Loucy (cell line): ENCODE results near the gene ACLY.

Experiments
- EZH2phosphoT487 ChIP-seq: fragments of 200-600 bp; IDR thresholded peaks from 2 replicates; pipeline ENCODE4 v1.6.1; 2018; ENCODE audit warnings: antibody characterized with exemption, mild to moderate bottlenecking, moderate library complexity, borderline replicate concordance
- TF ChIP-seq, protein P1 (sequence below): fragments of 200-600 bp; sonication (generic); conservative IDR thresholded peaks from 2 replicates; pipeline ENCODE4 v1.5.1; 2014; ENCODE audit warnings: mild to moderate bottlenecking, antibody characterized with exemption, low read length

DNA sequence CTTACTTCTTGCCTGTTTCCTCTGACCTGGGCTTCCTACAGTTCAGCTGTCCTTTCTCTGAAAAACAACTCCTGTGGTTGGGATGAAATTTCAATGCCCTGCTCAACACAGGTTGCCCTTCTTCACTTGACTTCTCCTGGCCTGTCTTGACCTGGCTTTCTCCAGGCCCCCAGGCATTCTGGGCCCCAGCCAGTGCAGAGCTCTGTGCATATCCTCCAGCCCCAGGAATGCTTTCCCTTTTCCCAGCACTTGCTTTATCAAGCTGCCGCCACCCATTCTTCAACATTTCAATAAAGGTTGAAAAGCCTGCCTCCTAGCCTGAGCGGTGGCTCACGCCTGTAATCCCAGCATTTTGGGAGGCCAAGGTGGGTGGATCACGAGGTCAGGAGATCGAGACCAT, 22.4 kb upstream of the ACLY start:
- TF ChIP-seq, protein P1, sequence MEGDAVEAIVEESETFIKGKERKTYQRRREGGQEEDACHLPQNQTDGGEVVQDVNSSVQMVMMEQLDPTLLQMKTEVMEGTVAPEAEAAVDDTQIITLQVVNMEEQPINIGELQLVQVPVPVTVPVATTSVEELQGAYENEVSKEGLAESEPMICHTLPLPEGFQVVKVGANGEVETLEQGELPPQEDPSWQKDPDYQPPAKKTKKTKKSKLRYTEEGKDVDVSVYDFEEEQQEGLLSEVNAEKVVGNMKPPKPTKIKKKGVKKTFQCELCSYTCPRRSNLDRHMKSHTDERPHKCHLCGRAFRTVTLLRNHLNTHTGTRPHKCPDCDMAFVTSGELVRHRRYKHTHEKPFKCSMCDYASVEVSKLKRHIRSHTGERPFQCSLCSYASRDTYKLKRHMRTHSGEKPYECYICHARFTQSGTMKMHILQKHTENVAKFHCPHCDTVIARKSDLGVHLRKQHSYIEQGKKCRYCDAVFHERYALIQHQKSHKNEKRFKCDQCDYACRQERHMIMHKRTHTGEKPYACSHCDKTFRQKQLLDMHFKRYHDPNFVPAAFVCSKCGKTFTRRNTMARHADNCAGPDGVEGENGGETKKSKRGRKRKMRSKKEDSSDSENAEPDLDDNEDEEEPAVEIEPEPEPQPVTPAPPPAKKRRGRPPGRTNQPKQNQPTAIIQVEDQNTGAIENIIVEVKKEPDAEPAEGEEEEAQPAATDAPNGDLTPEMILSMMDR = no peak
- TF ChIP-seq EZH2phosphoT487 = no peak
